CD14-positive monocyte (primary cell): Measurements from ENCODE around the gene GPR150. TPM values are rescaled to one million over a fixed set of nuclear protein-coding genes. Genes with fewer than 3 reads are reported as not detected.

ENCODE experiments used
- DNase-seq, 3 donors: peaks; one replicate each; pipeline ENCODE4 v3.0.0-alpha.2; 2011 to 2022
- H2AFZ ChIP-seq: 2 replicates; pipeline ENCODE4 v1.6.0; 2012; ENCODE audit warnings: mild to moderate bottlenecking, low read depth, low read length, inconsistent platforms; ENCODE audit not compliant: insufficient read depth, poor library complexity, severe bottlenecking
- H3K27ac ChIP-seq, 2 donors: 1 replicate in 1 of 2; 2 replicates in 1 of 2; pipeline ENCODE4 v1.5.1; 2012 to 2013; ENCODE audit warnings: low read length in 2 of 2, control low read depth in 1 of 2, inconsistent platforms in 1 of 2, low read depth in 1 of 2, mild to moderate bottlenecking in 1 of 2
- H3K27me3 ChIP-seq, 2 donors: one replicate each; pipeline versions ENCODE4 v1.6.0 to v1.6.1; 2011 to 2013; ENCODE audit warnings: low read length in 2 of 2; ENCODE audit not compliant: control insufficient read depth in 2 of 2, insufficient read depth in 2 of 2
- H3K36me3 ChIP-seq, 2 donors: replicated peaks in 1 of 2; 1 replicate in 1 of 2; 2 replicates in 1 of 2; pipeline versions ENCODE4 v1.5.1 to v1.6.1; 2012 to 2013; ENCODE audit warnings: low read length in 2 of 2, control low read depth in 1 of 2, inconsistent platforms in 1 of 2, mild to moderate bottlenecking in 1 of 2; ENCODE audit not compliant: insufficient read depth in 2 of 2, control insufficient read depth in 1 of 2
- H3K4me1 ChIP-seq, 2 donors: 1 replicate in 1 of 2; 2 replicates in 1 of 2; pipeline versions ENCODE4 v1.5.1 to v1.6.1; 2012 to 2013; ENCODE audit warnings: low read length in 2 of 2, control low read depth in 1 of 2, inconsistent platforms in 1 of 2, mild to moderate bottlenecking in 1 of 2, moderate library complexity in 1 of 2; ENCODE audit not compliant: insufficient read depth in 2 of 2, control insufficient read depth in 1 of 2
- H3K4me2 ChIP-seq: replicated peaks from 2 replicates; pipeline ENCODE3; 2012; ENCODE audit warnings: low read length, moderate library complexity, mild to moderate bottlenecking; ENCODE audit not compliant: poor library complexity, severe bottlenecking; ENCODE audit errors: extremely low read depth
- H3K4me3 ChIP-seq, 3 experiments: fragments of 200-600 bp in 1 of 3; sonication (generic) in 1 of 3; replicated peaks in 1 of 3; 1 replicate in 2 of 3; 2 replicates in 1 of 3; pipeline ENCODE4 v1.5.1; 2011 to 2013; ENCODE audit warnings: low read length in 3 of 3, mild to moderate bottlenecking in 3 of 3, control low read depth in 2 of 3, low read depth in 2 of 3, inconsistent platforms in 1 of 3, moderate library complexity in 1 of 3
- H3K79me2 ChIP-seq: 2 replicates; pipeline ENCODE4 v1.6.0; 2012; ENCODE audit warnings: mild to moderate bottlenecking, control low read depth, inconsistent platforms, low read length, moderate library complexity; ENCODE audit not compliant: insufficient read depth
- H3K9ac ChIP-seq: 2 replicates; pipeline ENCODE4 v1.6.0; 2017; ENCODE audit warnings: low read length, mild to moderate bottlenecking; ENCODE audit not compliant: insufficient read depth, poor library complexity, severe bottlenecking
- H3K9me3 ChIP-seq, 2 donors: replicated peaks in 1 of 2; 1 replicate in 1 of 2; 2 replicates in 1 of 2; pipeline versions ENCODE4 v1.5.1 to v1.6.1; 2012 to 2013; ENCODE audit warnings: low read length in 2 of 2, control low read depth in 1 of 2; ENCODE audit not compliant: control insufficient read depth in 1 of 2, insufficient read depth in 1 of 2
- H4K20me1 ChIP-seq: 2 replicates; pipeline ENCODE4 v1.6.0; 2012; ENCODE audit warnings: mild to moderate bottlenecking, low read length, control low read depth, moderate library complexity; ENCODE audit not compliant: insufficient read depth
- H3K27ac Mint-ChIP-seq, 7 donors: one replicate each; pipeline ENCODE4 v1.8.0; 2020; ENCODE audit warnings: mild to moderate bottlenecking in 7 of 7, mixed read lengths in 7 of 7, moderate library complexity in 6 of 7, inconsistent platforms in 2 of 7
- H3K27me3 Mint-ChIP-seq, 3 donors: one replicate each; pipeline ENCODE4 v1.8.0; 2021 to 2022; ENCODE audit warnings: low read depth in 3 of 3, mild to moderate bottlenecking in 3 of 3, mixed read lengths in 3 of 3, moderate library complexity in 3 of 3, inconsistent platforms in 1 of 3
- H3K36me3 Mint-ChIP-seq, 2 donors: one replicate each; pipeline ENCODE4 v1.8.0; 2020; ENCODE audit warnings: mixed read lengths in 2 of 2, inconsistent platforms in 1 of 2, mild to moderate bottlenecking in 1 of 2
- H3K4me1 Mint-ChIP-seq: one replicate; pipeline ENCODE4 v1.8.0; 2020; ENCODE audit warnings: mild to moderate bottlenecking, mixed read lengths
- H3K4me3 Mint-ChIP-seq, 2 donors: one replicate each; pipeline ENCODE4 v1.8.0; 2020; ENCODE audit warnings: mild to moderate bottlenecking in 2 of 2, mixed read lengths in 2 of 2, moderate library complexity in 1 of 2
- H3K9me3 Mint-ChIP-seq, 7 donors: one replicate each; pipeline ENCODE4 v1.8.0; 2020 to 2022; ENCODE audit warnings: mixed read lengths in 7 of 7, mild to moderate bottlenecking in 6 of 7, moderate library complexity in 6 of 7, inconsistent platforms in 2 of 7
- WGBS: methylation state at CpG from one replicate; pipeline ENCODE4 v1.1.5; 2013; ENCODE audit warnings: missing lambda C conversion rate; ENCODE audit not compliant: insufficient coverage; 5-methylcytosine and 5-hydroxymethylcytosine counted together
- intact Hi-C, 2 donors: fragments of 100-400 bp; cut with micrococcal nuclease; formaldehyde crosslinking; loops; one replicate each; pipeline versions ENCODE4 v1.15.0 to v1.15.1; 2023
- polyA plus RNA-seq, 3 donors: library from polyadenylated mRNA; depleted of rRNA in 1 of 3; unstranded in 2 of 3; stranded (reverse) in 1 of 3; fragments of 300-500 nt in 2 of 3; fragments of >200 nt in 1 of 3; fragmentation: Illumina TruSeq in 2 of 3; gene quantifications; 1 replicate in 2 of 3; 2 replicates in 1 of 3; pipeline ENCODE4 v1.2.3, GENCODE V29; 2012 to 2021
- TF ChIP-seq, protein P1 (sequence below): fragments of 200-600 bp; IDR thresholded peaks from one replicate; pipeline ENCODE4 v1.8.0; 2022; ENCODE audit warnings: antibody characterized with exemption, mild to moderate bottlenecking

The GPR150 gene
- polyA plus RNA-seq, 3 donors: not detected

DNA sequence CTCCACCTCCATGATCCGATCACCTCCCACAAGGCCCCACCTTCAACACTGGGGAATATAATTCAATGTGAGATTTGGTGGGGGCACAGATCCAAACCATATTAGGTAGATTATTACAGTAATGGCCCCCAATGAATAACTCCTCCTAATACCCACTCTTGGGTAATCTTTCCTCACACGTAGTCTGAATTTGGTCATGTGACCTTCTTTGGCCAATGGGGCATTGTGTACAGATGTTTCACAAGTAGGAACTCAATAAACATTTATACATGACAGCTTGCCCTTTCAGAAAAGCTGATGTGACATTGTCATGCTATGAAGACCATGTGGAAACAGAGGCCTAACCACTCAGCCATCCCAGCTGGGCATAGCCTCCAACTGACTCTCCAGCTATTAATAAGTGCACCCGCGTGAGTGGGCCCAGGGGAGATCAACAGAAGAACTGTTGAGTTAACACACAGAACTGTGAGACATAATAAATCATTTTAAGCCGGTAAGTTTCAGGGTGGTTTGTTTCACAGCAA lies 10.6 kb downstream of the GPR150 start:
- no peak overlapping the region for H3K27ac ChIP-seq
- DNase-seq: peak in 1 of 3 donors; percentile 11
- no peak overlapping the region for H3K4me2 ChIP-seq
- no peaks in the 10 kb centered on the region for H3K79me2 ChIP-seq
- peaks cover 0 to 3% of the 10 kb centered on the region in 2 donors for H3K9me3 ChIP-seq
- H3K4me3 ChIP-seq: no peak overlapping the region
- Mint-ChIP-seq H3K4me1 (peaks cover 14% of the 10 kb centered on the region), H3K36me3 (no peaks in the 10 kb centered on the region), H3K4me3 (no peak overlapping the region), H3K27me3 (peaks cover 2 to 4% (median 2%) of the 10 kb centered on the region in 3 donors), H3K27ac (no peak overlapping the region), H3K9me3 (peaks cover 0 to 9% (median 5%) of the 10 kb centered on the region in 7 donors)
- H3K4me1 ChIP-seq: peaks cover 0 to 7% of the 10 kb centered on the region in 2 donors
- no peaks in the 10 kb centered on the region for H3K27me3 ChIP-seq
- no peak overlapping the region for H3K9ac ChIP-seq
- H3K36me3 ChIP-seq: no peaks in the 10 kb centered on the region
- no peak overlapping the region for H2AFZ ChIP-seq
- intact Hi-C loops: no loop called here
- WGBS: 89% methylated on average over 1 of the region's 5 CpGs
- TF ChIP-seq, protein P1, sequence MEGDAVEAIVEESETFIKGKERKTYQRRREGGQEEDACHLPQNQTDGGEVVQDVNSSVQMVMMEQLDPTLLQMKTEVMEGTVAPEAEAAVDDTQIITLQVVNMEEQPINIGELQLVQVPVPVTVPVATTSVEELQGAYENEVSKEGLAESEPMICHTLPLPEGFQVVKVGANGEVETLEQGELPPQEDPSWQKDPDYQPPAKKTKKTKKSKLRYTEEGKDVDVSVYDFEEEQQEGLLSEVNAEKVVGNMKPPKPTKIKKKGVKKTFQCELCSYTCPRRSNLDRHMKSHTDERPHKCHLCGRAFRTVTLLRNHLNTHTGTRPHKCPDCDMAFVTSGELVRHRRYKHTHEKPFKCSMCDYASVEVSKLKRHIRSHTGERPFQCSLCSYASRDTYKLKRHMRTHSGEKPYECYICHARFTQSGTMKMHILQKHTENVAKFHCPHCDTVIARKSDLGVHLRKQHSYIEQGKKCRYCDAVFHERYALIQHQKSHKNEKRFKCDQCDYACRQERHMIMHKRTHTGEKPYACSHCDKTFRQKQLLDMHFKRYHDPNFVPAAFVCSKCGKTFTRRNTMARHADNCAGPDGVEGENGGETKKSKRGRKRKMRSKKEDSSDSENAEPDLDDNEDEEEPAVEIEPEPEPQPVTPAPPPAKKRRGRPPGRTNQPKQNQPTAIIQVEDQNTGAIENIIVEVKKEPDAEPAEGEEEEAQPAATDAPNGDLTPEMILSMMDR: no peak
- H4K20me1 ChIP-seq: no peaks in the 10 kb centered on the region

DNA sequence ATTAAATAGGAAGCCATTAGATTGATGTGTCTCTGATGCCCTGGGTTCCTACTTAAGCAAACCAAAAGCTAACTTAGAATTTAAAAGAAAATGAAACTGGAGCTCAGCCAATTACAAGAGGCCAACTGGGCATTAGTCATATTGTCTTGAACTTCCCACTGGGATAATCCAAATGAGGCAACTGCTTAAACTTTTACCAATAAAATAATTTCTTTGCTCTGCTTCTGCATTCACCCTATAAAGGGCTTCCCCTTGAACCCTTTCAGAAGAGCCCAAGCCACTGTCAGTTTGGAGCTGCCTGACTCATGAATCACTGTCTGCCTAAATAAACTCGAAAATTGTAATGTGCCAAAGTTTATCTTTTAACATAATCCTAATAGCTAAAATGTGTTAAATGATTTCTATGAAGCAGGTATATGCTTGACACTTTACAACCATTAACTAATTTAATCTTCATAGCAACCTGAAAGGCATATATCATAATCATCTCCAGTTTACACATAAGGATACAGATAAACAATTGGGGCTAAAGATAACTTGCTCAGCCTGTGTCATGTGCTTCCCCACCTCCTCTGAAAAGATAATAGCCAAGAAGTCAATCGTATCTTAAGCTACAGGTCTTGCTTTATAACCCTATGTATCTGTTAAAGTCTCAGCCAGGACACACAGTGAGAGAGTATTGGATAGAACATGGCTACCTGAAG lies 11.5 kb downstream of the GPR150 start:
- no peak overlapping the region for H3K4me3 Mint-ChIP-seq
- no peaks in the 10 kb centered on the region for H3K79me2 ChIP-seq

More for the DNA sequence above, 11.5 kb downstream of the GPR150 start:
- WGBS: no CpG with 5 or more reads among the region's 2 CpGs
- peaks cover 2 to 4% (median 2%) of the 10 kb centered on the region in 3 donors for H3K27me3 Mint-ChIP-seq
- Histone ChIP-seq H3K27ac (no peak overlapping the region), H3K27me3 (no peaks in the 10 kb centered on the region), H4K20me1 (no peaks in the 10 kb centered on the region), H3K4me1 (peaks cover 0 to 7% of the 10 kb centered on the region in 2 donors), H3K4me2 (no peak overlapping the region), H3K36me3 (no peaks in the 10 kb centered on the region), H3K9me3 (peaks cover 0 to 3% of the 10 kb centered on the region in 2 donors), H3K4me3 (no peak overlapping the region), H2AFZ (peak overlapping the region; percentile 38), H3K9ac (no peak overlapping the region)
- DNase-seq: peak in 1 of 3 donors; percentile 56
- no peaks in the 10 kb centered on the region for H3K36me3 Mint-ChIP-seq
- H3K9me3 Mint-ChIP-seq: peaks cover 0 to 9% (median 5%) of the 10 kb centered on the region in 7 donors
- intact Hi-C loops: no loop called here
- no peak overlapping the region for H3K27ac Mint-ChIP-seq
- peaks cover 14% of the 10 kb centered on the region for H3K4me1 Mint-ChIP-seq
- TF ChIP-seq, protein P1: no peak
